Neural progenitor cell (in vitro differentiated cells): Measurements from ENCODE around the gene LMO2.

Experiments used
- EZH2 ChIP-seq: fragments of 200-600 bp; sonication (generic); IDR thresholded peaks from 2 replicates; pipeline ENCODE4 v1.6.1; 2017; ENCODE audit warnings: antibody characterized with exemption, mild to moderate bottlenecking, moderate library complexity
- EZH2phosphoT487 ChIP-seq: fragments of 200-600 bp; sonication (generic); IDR thresholded peaks from 2 replicates; pipeline ENCODE4 v1.6.1; 2017; ENCODE audit warnings: antibody characterized with exemption
- TF ChIP-seq, protein P1 (sequence below): fragments of 200-600 bp; sonication (generic); IDR thresholded peaks from 2 replicates; pipeline ENCODE4 v1.5.1; 2017; ENCODE audit warnings: antibody characterized with exemption, mild to moderate bottlenecking

DNA sequence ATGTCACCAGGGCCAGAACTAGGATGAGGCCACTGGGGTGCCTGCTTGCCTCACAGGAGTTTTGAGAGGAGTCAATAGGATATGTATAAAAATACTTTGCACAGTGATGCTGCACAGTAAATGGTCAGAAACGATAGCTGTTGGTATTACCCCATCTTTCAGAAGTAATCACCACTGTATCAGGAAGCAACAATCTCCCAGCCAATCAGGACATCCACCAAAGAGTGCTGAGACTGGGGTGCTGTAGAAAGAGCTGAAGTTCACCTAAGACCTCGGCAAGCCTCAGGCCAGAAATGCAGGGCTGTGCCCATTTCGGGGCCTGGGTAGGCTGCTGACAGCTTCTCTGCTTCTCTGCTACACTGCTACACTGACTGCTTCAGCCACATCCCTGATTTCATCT is 17.4 kb downstream of the LMO2 start:
- TF ChIP-seq, protein P1, sequence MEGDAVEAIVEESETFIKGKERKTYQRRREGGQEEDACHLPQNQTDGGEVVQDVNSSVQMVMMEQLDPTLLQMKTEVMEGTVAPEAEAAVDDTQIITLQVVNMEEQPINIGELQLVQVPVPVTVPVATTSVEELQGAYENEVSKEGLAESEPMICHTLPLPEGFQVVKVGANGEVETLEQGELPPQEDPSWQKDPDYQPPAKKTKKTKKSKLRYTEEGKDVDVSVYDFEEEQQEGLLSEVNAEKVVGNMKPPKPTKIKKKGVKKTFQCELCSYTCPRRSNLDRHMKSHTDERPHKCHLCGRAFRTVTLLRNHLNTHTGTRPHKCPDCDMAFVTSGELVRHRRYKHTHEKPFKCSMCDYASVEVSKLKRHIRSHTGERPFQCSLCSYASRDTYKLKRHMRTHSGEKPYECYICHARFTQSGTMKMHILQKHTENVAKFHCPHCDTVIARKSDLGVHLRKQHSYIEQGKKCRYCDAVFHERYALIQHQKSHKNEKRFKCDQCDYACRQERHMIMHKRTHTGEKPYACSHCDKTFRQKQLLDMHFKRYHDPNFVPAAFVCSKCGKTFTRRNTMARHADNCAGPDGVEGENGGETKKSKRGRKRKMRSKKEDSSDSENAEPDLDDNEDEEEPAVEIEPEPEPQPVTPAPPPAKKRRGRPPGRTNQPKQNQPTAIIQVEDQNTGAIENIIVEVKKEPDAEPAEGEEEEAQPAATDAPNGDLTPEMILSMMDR: no peak
- TF ChIP-seq EZH2 (no peak), EZH2phosphoT487 (no peak)
